Epidermal melanocyte (primary cell): ENCODE measurements around the gene AQP5.

ENCODE experiments used
- DNase-seq: peaks from one replicate; pipeline ENCODE4 v3.0.0; 2011; ENCODE audit warnings: low spot score; ENCODE audit not compliant: insufficient read length

The AQP5 gene

GRCh38 chr12:49964849-49965624, 3.4 kb downstream of the AQP5 start:
- no peak for DNase-seq

DNA sequence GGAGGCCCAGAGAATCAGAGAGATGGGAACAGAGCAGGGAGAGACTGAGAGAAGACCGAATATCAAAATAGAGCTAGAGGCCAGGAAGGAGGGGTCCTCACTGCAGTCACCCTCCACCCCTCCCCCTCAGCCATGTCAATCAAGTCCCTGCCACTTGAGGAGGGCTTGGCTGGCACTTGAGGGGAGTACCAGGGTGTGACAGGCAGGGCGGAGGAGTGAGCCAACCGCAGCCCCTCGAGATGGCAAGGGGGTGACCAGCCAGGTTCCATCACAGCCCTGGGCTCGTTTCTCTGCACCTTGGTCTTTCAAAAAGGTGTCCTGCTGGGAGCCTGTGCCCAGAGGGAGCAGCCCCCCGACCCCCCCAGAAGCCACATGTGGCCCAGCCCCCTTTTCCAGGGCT, 4.2 kb downstream of the AQP5 start:
- no peak for DNase-seq

DNA sequence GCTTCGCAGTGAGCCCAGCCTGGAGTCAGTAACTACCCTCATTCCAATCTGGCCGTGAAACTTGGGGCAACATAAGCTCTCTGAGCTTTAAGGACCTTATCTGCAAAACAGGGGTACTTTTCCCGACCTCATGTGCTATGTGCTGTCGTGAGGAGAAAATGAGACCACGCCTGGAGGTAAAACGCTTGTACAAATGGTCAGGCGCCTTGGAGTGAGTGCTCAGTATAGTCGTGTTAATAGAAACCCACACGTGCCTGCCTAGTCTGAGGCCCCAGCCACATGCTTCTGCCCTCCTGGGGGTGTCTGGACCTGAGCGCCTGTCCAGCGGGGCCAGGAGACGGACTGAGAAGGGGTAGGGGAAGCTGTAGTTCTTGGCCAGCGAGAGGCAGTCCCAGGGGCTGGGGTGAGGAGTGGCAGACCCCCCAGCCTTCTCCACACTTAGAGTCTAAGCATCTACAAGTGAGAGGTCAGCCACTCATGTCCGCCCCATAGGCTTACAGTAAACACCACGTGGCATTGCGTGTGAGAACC, 4.9 kb downstream of the AQP5 start:
- no peak for DNase-seq

GRCh38 chr12:49967042-49967776, 5.5 kb downstream of the AQP5 start:
- peak; percentile 98 for DNase-seq

- no peak for DNase-seq
Observed at GRCh38 chr12:49967777-49968250, 6.1 kb downstream of the AQP5 start.

DNA sequence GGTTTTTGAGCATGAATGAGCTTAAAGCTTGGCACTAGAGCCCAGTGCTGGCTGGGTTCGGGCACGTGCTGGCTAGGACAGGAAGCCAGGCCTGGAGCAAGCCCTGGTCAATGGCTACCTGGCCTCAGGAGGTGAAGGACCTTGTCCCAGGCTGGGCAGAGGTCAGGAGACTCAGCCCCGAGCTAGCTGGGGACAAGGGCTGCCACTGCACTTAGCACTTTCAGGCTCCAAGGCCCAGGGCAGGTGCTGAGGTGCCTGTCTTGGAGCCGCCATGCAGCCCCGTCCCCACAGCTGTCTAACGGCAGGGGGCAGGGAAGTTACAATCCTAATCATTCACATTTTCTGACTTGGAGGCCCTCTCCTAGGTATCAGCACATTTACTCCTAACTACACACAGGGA, 6.8 kb downstream of the AQP5 start:
- DNase-seq: no peak

- DNase-seq: no peak
Observed at GRCh38 chr12:49969027-49969426, 7.4 kb downstream of the AQP5 start.

- no peak for DNase-seq
Observed at GRCh38 chr12:49969651-49970429, 8.2 kb downstream of the AQP5 start.

DNA sequence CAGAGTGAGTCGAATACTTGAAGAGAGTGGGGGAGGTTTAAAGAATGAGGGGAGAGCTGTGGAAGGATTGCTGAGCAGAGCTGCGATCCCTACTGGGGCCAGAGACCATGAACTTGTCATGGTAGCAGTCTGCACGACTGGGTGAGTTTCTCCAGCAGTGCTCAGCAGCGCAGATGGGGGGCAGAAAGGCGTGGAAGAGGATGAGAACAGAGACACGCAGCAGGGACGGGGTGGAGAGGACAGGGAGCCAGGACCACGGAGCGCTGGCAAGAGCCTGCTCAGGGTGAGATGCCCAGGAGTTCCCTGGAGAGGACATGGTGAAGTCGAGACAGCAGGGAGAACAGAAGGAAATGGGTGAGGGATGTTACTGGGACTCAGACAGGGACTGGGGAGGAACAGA, 9.0 kb downstream of the AQP5 start:
- DNase-seq: no peak

- no peak for DNase-seq
Observed at GRCh38 chr12:49971141-49971540, 9.5 kb downstream of the AQP5 start.

GRCh38 chr12:49972129-49972528, 10.5 kb downstream of the AQP5 start:
- no peak for DNase-seq

DNA sequence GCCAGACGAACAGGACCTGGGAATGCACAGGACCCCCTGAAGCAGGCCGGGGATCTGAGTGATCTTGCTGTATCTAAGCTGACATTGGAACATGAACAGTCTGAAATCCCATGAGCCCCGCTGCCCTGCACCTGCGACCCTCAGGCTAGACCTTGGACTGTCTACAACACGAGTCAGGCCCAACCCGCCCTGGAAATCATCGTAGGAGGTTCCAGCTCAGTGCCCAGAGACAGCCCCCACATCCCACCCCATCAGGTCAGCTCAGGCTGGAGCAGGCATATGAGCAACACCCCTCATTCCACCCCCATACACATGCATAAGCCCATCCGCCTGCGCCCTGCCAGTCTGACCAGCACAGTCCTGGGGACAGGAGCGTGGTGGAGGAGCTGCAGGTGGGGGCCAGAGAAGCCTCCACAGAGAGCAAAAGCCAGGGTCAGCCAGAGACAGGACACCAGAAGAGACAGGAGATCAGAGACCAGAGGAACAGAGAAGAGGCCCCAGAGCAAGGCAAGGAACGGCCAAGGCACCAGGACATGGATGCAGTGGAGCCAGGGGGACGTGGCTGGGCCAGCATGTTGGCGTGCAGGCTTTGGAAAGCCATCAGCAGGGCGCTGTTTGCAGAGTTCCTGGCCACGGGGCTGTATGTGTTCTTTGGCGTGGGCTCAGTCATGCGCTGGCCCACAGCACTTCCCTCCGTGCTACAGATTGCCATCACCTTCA, 11.1 kb downstream of the AQP5 start, which contains the start of gene AQP6:
TSS of gene AQP6 (plus strand) at position 307 of the 720 bp plus-strand sequence. CDS start at position 534, 227 bp downstream.
- DNase-seq: no peak

DNA sequence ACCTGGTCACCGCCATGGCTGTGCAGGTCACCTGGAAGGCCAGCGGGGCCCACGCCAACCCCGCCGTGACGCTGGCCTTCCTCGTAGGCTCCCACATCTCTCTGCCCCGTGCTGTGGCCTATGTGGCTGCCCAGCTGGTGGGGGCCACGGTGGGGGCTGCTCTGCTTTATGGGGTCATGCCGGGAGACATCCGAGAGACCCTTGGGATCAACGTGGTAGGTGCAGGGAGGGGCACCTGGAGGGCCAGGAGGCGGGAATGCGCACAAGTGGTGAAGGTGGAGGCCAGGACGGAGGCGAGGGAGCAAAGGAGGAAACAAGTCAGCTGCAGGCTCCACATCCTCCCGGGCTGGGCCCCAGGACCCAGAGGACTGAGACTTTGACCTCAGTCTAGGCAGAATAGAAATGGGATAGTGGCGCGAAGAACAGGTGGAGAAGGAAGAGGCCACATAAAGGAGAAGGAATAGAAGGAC, 11.7 kb downstream of the AQP5 start:
- no peak for DNase-seq

DNA sequence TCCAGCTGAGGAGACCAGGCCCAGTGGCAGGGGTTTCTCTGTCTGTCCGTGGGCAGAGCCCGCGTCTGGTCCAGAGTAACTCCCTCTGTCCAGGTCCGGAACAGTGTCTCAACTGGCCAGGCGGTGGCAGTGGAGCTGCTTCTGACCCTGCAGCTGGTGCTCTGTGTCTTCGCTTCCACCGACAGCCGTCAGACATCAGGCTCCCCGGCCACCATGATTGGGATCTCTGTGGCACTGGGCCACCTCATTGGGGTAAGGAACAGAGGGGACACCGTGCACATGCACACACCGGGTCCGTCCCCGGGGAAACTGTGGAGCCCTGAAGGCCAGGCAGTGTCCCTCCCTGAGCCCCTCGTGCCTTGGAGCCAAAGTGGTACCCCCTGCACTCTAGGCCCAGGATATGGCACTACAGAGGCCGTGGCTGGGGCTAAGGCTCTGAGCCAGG, 12.6 kb downstream of the AQP5 start:
- no peak for DNase-seq

GRCh38 chr12:49974677-49975317, 13.1 kb downstream of the AQP5 start:
- DNase-seq: no peak

- DNase-seq: no peak
Observed at GRCh38 chr12:49975318-49975761, 13.7 kb downstream of the AQP5 start.

- no peak for DNase-seq
Observed at GRCh38 chr12:49976557-49976956, 14.9 kb downstream of the AQP5 start.

DNA sequence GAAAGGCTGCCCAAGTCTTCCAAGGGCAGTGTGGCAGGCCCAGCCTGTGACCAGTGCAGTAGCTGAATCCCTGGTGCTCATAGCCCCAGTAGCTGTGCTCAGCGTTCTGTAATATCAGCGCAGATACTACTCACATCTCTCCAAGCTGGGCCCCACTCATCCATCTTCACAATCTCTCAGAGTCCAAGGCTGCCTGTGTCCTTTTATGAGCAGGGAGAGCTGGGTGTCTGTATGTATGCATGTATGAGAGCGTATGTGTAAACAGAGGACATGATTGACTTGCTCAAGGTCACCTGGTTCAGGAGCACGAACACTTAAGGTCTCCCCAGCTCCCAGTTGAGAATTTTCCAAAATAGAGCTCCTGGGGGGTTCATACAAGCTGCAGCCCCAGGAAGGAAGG, 16.5 kb downstream of the AQP5 start:
- no peak for DNase-seq

DNA sequence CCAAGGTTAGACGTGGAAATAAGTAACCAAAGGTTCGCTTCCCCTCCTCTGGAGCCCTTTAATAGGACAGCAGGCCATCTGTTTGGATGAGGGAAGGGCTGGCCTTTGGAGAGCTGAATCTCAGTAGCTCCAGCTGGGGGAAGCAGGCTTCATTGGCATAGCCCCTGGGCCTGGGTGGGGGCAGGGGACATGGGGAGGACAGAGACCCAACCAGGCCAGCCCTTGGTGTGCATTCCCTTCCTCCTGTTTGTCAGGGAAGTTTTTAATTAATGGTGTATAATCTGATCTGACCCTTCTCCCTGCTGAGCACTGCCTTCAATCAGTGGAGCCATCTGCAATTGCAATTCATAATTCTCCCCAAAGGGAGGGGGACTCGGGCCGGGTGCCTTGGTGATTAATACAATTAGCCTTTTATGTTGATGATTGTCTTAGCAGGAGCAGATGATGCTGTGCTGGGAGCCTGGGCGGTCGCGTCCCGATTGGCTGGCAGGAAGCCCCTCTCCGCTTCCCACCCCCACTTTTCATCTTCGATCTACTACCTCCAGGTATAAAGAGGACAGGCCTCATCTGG, 17.4 kb downstream of the AQP5 start:
- DNase-seq: no peak

GRCh38 chr12:49979791-49980190, 18.1 kb downstream of the AQP5 start:
- no peak for DNase-seq
